SK-N-SH (cell line): ENCODE results near the gene STAC3. TPM values are rescaled to one million over a fixed set of nuclear protein-coding genes. Genes with fewer than 3 reads are reported as not detected.
A peak's percentile ranks its signal among the peaks of the same experiment; 100 is the strongest.

ENCODE experiments used
- CTCF ChIA-PET: fragments of 300-600, 350-600 bp; formaldehyde crosslinking; extraction: SDS; loops from one replicate; lab custom pipeline; 2021; lab: Yijun Ruan, JAX
- POLR2A ChIA-PET: fragments of 350-600 bp; sonication (Branson Sonifier 250); formaldehyde crosslinking; extraction: SDS; loops from one replicate; lab custom pipeline; 2020; ENCODE audit warnings: antibody characterized with exemption, inconsistent platforms; lab: Yijun Ruan, JAX
- DNase-seq: peaks from one replicate; pipeline ENCODE4 v3.0.0; 2012
- H2AFZ ChIP-seq: fragments of 200-600 bp; sonication (generic); 2 replicates; pipeline ENCODE4 v1.8.1; 2016; ENCODE audit warnings: antibody characterized with exemption, mild to moderate bottlenecking, low read depth
- H3F3A ChIP-seq: fragments of 200-600 bp; sonication (generic); replicated peaks from 2 replicates; pipeline ENCODE3; 2016; ENCODE audit warnings: antibody characterized with exemption, mild to moderate bottlenecking; ENCODE audit not compliant: insufficient read depth
- H3K27ac ChIP-seq, 2 experiments: fragments of 200-500 bp in 1 of 2; fragments of 200-600 bp in 1 of 2; sonication (Bioruptor generic) in 1 of 2; sonication (generic), shearing (Covaris generic) in 1 of 2; 2 replicates each; pipeline versions ENCODE4 v1.5.1 to v1.6.1; 2014 to 2016; ENCODE audit warnings: low read depth in 2 of 2, inconsistent platforms in 1 of 2, low read length in 1 of 2, mild to moderate bottlenecking in 1 of 2, mixed read lengths in 1 of 2
- H3K27me3 ChIP-seq: fragments of 200-600 bp; sonication (generic), shearing (Covaris generic); 2 replicates; pipeline ENCODE4 v1.6.1; 2016; ENCODE audit warnings: mixed run types; ENCODE audit not compliant: insufficient read depth
- H3K36me3 ChIP-seq, 2 experiments: fragments of 200-500 bp in 1 of 2; fragments of 200-600 bp in 1 of 2; sonication (Bioruptor generic) in 1 of 2; sonication (generic) in 1 of 2; replicated peaks in 1 of 2; 2 replicates each; pipeline versions ENCODE3 to v1.5.1; 2014 to 2016; ENCODE audit warnings: low read length in 1 of 2, mild to moderate bottlenecking in 1 of 2; ENCODE audit not compliant: insufficient read depth in 2 of 2, control insufficient read depth in 1 of 2
- H3K4me1 ChIP-seq, 2 experiments: fragments of 200-500 bp in 1 of 2; fragments of 200-600 bp in 1 of 2; sonication (Bioruptor generic) in 1 of 2; sonication (generic), shearing (Covaris generic) in 1 of 2; 2 replicates each; pipeline versions ENCODE4 v1.5.1 to v1.6.1; 2014 to 2016; ENCODE audit warnings: low read depth in 1 of 2, low read length in 1 of 2, mixed run types in 1 of 2; ENCODE audit not compliant: insufficient read depth in 2 of 2, control insufficient read depth in 1 of 2
- H3K4me2 ChIP-seq: fragments of 200-600 bp; sonication (generic), shearing (Covaris generic); 2 replicates; pipeline ENCODE4 v1.6.1; 2017; ENCODE audit warnings: mixed run types
- H3K4me3 ChIP-seq, 2 experiments: fragments of 200-500 bp in 1 of 2; fragments of 200-600 bp in 1 of 2; sonication (Bioruptor generic) in 1 of 2; sonication (generic), shearing (Covaris generic) in 1 of 2; 2 replicates each; pipeline versions ENCODE4 v1.5.1 to v1.8.1; 2014 to 2016; ENCODE audit warnings: low read depth in 2 of 2, inconsistent platforms in 1 of 2, low read length in 1 of 2, mild to moderate bottlenecking in 1 of 2, mixed read lengths in 1 of 2, moderate library complexity in 1 of 2
- H3K79me2 ChIP-seq: fragments of 200-600 bp; sonication (generic); 2 replicates; pipeline ENCODE4 v1.8.1; 2017; ENCODE audit warnings: mild to moderate bottlenecking; ENCODE audit not compliant: insufficient read depth
- H3K9ac ChIP-seq: fragments of 200-600 bp; sonication (generic); 2 replicates; pipeline ENCODE4 v1.6.1; 2017; ENCODE audit warnings: mixed run types
- H3K9me2 ChIP-seq: fragments of 200-600 bp; sonication (generic); 2 replicates; pipeline ENCODE4 v1.6.1; 2017; ENCODE audit warnings: mixed run types
- H3K9me3 ChIP-seq: fragments of 200-600 bp; sonication (generic); 2 replicates; pipeline ENCODE4 v1.6.1; 2017; ENCODE audit warnings: mixed run types, mild to moderate bottlenecking, moderate library complexity
- H4K20me1 ChIP-seq: fragments of 200-600 bp; sonication (generic); 2 replicates; pipeline ENCODE4 v1.6.1; 2017; ENCODE audit warnings: mild to moderate bottlenecking, mixed run types; ENCODE audit not compliant: insufficient read depth
- CHD2 ChIP-seq: fragments of 150-350 bp; IDR thresholded peaks from 2 replicates; pipeline ENCODE4 v1.6.1; 2018; ENCODE audit warnings: low read length; ENCODE audit not compliant: partially characterized antibody
- FOSL2 ChIP-seq: IDR thresholded peaks from 2 replicates; pipeline ENCODE4 v1.4.0; 2012; ENCODE audit warnings: low read depth, mild to moderate bottlenecking, moderate library complexity, borderline replicate concordance
- FOXJ3 ChIP-seq: sonication (generic); formaldehyde crosslinking; IDR thresholded peaks from 2 replicates; pipeline ENCODE4 v1.5.1; 2020; ENCODE audit warnings: mild to moderate bottlenecking, missing genetic modification reagents
- GABPA ChIP-seq: IDR thresholded peaks from 2 replicates; pipeline ENCODE4 v1.4.0; 2012; ENCODE audit warnings: low read depth, mild to moderate bottlenecking
- MAX ChIP-seq: IDR thresholded peaks from 2 replicates; pipeline ENCODE4 v1.4.0; 2012; ENCODE audit warnings: low read depth
- NRF1 ChIP-seq: IDR thresholded peaks from 2 replicates; pipeline ENCODE4 v1.6.1; 2012; ENCODE audit warnings: low read depth, mild to moderate bottlenecking, low read length
- POLR2AphosphoS5 ChIP-seq: IDR thresholded peaks from 2 replicates; pipeline ENCODE4 v1.6.1; 2012; ENCODE audit warnings: low read depth, low read length
- RAD21 ChIP-seq: IDR thresholded peaks from 2 replicates; pipeline ENCODE4 v1.6.1; 2012; ENCODE audit warnings: mild to moderate bottlenecking, low read length
- RXRA ChIP-seq: IDR thresholded peaks from 2 replicates; pipeline ENCODE4 v1.4.0; 2012; ENCODE audit warnings: low read depth, mild to moderate bottlenecking, borderline replicate concordance
- SMC3 ChIP-seq: IDR thresholded peaks from 2 replicates; pipeline ENCODE4 v1.6.1; 2012; ENCODE audit warnings: low read depth, low read length, improper control_type of control experiment
- TEAD4 ChIP-seq: IDR thresholded peaks from 2 replicates; pipeline ENCODE4 v1.4.0; 2012; ENCODE audit warnings: mild to moderate bottlenecking, borderline replicate concordance; ENCODE audit not compliant: insufficient read depth
- ZBTB33 ChIP-seq: IDR thresholded peaks from 2 replicates; pipeline ENCODE4 v1.4.0; 2012; ENCODE audit warnings: low read depth, borderline replicate concordance
- WGBS: methylation state at CpG from one replicate; pipeline ENCODE4 v1.1.6; 2017; ENCODE audit warnings: low lambda C conversion rate; 5-methylcytosine and 5-hydroxymethylcytosine counted together
- polyA plus RNA-seq, 3 experiments: library from polyadenylated mRNA; depleted of rRNA; stranded (reverse); fragments of >200 nt; gene quantifications; 2 replicates each; pipeline ENCODE4 v1.2.3, GENCODE V29; 2012
- TF ChIP-seq, protein P1 (sequence below): fragments of 200-600 bp; sonication (generic); IDR thresholded peaks from 2 replicates; pipeline ENCODE4 v1.6.1; 2017; ENCODE audit warnings: antibody characterized with exemption, mild to moderate bottlenecking, moderate library complexity

The STAC3 gene
- polyA plus RNA-seq, 1 of the 3 experiments (the other 2 are of a cell fraction): 0.76 TPM

DNA sequence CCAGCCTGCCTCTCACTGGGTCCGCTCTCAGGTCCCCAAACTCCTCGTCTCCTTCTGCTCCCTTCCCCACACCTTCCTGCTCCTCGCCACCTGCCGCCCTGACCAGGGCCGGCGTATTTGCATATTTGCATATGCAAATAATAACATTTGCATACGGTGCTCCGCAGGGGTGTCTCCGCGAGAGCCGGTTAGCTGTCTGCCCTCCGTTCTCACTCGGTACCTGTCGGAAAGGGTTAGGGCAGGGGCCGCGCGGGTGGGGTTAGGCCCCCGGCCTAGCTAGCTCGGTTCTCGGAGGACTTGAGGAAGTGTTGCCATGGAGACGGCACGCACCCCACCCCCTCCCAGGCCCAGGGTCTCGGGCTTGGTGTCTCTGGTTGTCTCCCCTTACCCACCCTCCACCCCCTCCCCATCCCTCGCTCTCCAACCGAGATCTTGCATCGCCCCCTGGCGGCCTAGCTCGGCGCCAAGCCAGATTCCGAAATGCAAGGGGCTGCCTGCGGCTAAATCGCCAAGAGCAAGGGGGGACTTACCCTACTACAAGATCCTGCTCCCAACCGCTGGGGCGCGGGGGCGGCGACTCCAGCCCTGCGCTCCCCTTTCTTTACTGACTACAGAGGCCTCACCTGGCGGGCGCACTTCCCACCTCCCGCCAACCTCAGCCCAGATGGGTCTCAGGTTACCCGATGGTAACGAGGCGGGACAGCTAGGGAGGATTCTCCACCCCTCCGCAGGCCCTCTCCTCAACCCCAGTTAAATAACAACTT, 8.1 kb downstream of the STAC3 start:
- WGBS: 4% methylated on average over 40 of the region's 45 CpGs
- ChIA-PET CTCF (interaction anchor here (0.6 to 31.5 kb wide), 31 partner anchors 10 to 601 kb away, joined by 3 to 937 read pairs (median 4); partner anchors contain the start of genes GLI1, INHBE, MARS1 and MYO1A), POLR2A (interaction anchor here (0.6 to 5.6 kb wide), 3 partner anchors 13 to 1273 kb away, joined by 3 to 43 read pairs (median 3); partner anchors contain the start of gene SHMT2)
- peak; percentile 86 for DNase-seq
- Histone ChIP-seq H3K4me1 (peaks cover 23 to 46% of the 10 kb centered on the region in 2 experiments; a peak in 2 of 4 replicates), H3K27me3 (peaks cover 19% of the 10 kb centered on the region; the same call in 1 of the 2 replicates), H3K36me3 (peaks cover 0 to 3% of the 10 kb centered on the region in 2 experiments), H3K79me2 (no peaks in the 10 kb centered on the region), H3F3A (peaks cover 12% of the 10 kb centered on the region), H3K27ac (no peak overlapping the region), H3K4me3 (peak overlapping the region; percentile 40 to 58; a peak in 3 of 4 replicates), H3K4me2 (peak overlapping the region; percentile 96), H3K9me2 (no peaks in the 10 kb centered on the region), H4K20me1 (no peaks in the 10 kb centered on the region), H2AFZ (no peak overlapping the region), H3K9me3 (no peaks in the 10 kb centered on the region), H3K9ac (no peak overlapping the region)
- no peak for TF ChIP-seq CHD2
- TF ChIP-seq, protein P1, sequence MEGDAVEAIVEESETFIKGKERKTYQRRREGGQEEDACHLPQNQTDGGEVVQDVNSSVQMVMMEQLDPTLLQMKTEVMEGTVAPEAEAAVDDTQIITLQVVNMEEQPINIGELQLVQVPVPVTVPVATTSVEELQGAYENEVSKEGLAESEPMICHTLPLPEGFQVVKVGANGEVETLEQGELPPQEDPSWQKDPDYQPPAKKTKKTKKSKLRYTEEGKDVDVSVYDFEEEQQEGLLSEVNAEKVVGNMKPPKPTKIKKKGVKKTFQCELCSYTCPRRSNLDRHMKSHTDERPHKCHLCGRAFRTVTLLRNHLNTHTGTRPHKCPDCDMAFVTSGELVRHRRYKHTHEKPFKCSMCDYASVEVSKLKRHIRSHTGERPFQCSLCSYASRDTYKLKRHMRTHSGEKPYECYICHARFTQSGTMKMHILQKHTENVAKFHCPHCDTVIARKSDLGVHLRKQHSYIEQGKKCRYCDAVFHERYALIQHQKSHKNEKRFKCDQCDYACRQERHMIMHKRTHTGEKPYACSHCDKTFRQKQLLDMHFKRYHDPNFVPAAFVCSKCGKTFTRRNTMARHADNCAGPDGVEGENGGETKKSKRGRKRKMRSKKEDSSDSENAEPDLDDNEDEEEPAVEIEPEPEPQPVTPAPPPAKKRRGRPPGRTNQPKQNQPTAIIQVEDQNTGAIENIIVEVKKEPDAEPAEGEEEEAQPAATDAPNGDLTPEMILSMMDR: peak; percentile 76
- peak; percentile 66 for TF ChIP-seq RAD21
- TF ChIP-seq FOXJ3 (CRISPR knock-in tag): no peak
- peak; percentile 45 for TF ChIP-seq SMC3
- TF ChIP-seq TEAD4: no peak
- no peak for TF ChIP-seq MAX

DNA sequence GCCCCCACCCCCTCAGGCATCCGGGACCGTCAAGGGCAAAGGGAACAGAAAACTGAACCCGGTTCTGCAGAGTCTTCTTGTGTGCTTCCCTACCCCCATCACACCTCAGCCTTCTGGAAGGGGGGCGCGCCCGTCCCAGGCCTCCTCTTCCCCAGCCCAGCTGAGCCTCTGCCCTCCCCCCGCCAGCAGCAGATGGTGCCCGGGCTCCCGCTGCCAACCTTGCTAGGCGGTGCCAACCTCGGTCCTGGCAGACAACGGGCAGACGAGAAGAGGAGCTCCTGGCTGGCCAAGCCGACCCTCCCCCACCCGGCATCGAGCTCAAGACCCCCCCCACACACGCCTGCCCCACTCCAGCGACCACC, 8.7 kb downstream of the STAC3 start:
- Histone ChIP-seq H3K27me3 (peaks cover 19% of the 10 kb centered on the region; the same call in 1 of the 2 replicates), H3K36me3 (peaks cover 0 to 3% of the 10 kb centered on the region in 2 experiments), H3K4me1 (peaks cover 23 to 46% of the 10 kb centered on the region in 2 experiments; a peak in 2 of 4 replicates), H3K4me2 (peak overlapping the region; percentile 96), H3K9me3 (no peaks in the 10 kb centered on the region), H3K79me2 (no peaks in the 10 kb centered on the region), H4K20me1 (no peaks in the 10 kb centered on the region), H3F3A (peaks cover 14% of the 10 kb centered on the region), H3K9ac (no peak overlapping the region), H2AFZ (no peak overlapping the region), H3K4me3 (peak overlapping the region; percentile 40 to 58; a peak in 1 of 4 replicates), H3K9me2 (no peaks in the 10 kb centered on the region), H3K27ac (no peak overlapping the region)
- peak; percentile 64 for DNase-seq
- CTCF ChIA-PET: interaction anchor here (0.8 to 31.5 kb wide), 26 partner anchors 10 to 601 kb away, joined by 3 to 937 read pairs (median 6); partner anchors contain the start of genes GLI1, INHBE, MARS1 and NXPH4
- POLR2A ChIA-PET: interaction anchor here (0.6 to 5.6 kb wide), 3 partner anchors 12 to 1272 kb away, joined by 3 to 43 read pairs (median 3); partner anchors contain the start of gene SHMT2
- 0% methylated on average over 4 of the region's 18 CpGs for WGBS
- no peak for TF ChIP-seq GABPA
- TF ChIP-seq RXRA: no peak
- no peak for TF ChIP-seq NRF1
- TF ChIP-seq MAX: no peak
- TF ChIP-seq ZBTB33: no peak
- no peak for TF ChIP-seq FOSL2
- no peak for TF ChIP-seq POLR2AphosphoS5
